NCI-H2196 (cell line): ENCODE data around the gene TNFRSF8.

Experiments used
- DNase-seq: peaks from one replicate; lab custom pipeline; 2025; ENCODE audit not compliant: unreplicated experiment; lab: John Stamatoyannopoulos, UW

TNFRSF8 gene

DNA sequence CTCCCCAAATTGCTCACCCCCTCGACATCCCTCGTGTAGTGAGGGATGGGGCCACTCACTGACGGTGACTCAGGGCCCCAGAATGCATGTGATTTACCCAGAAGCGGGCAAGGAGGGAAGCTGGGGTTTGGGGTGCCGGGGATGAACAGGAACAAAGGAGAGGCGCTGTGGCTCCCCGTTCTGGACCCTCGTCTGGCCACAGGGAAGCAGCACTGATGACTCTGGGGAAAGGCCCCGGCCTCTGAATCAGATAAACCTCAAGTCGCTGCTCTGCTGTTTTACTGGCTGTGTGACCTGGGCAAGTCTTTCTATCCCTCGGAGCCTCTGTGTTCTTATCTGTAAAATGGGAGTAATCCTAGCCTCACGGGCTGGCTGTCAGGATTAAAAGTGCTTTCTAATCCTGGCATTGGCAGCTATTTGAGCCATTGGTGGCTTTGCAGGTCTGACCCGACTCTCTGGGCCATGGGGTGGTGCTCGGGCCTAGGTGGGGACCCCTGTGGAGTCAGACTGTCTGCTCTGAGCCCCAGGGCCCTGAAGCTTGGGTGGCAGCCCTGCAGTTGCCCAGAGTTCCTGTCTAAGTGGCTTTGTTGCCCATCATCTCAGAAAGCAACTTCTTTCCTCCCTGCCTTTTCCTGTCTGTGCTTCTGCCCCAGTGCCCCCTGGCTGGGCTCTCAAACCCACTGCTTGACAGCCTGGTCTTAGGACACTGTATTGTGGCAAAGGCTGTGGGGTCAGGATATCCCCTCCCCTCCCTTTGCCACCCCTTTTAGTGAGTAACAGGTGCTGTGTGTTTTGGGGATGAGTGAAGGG is 109.1 kb downstream of the TNFRSF8 start:
- no peak for DNase-seq

DNA sequence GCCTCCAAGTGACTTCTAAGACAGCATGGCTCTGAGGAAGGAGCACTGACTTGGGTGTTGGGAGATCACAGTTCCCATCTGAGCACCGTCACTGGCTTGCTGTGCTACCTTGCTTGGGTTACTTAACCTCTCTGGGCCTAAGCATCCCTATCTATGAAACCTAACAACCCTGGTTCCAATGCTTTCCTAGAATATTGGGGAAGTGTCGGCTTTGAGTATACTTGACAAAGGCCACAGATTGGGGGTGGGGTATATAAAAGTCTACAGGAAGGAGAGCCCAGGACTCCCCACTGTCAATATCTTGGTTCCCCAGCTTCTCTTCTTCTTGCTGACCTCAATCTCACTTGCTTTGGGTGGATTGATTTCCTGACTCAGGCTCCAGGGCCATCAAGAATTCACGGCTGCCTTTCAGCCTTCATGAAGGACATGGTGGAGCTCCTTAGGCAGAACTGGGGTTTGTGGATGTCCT is 110.0 kb downstream of the TNFRSF8 start:
- no peak for DNase-seq

DNA sequence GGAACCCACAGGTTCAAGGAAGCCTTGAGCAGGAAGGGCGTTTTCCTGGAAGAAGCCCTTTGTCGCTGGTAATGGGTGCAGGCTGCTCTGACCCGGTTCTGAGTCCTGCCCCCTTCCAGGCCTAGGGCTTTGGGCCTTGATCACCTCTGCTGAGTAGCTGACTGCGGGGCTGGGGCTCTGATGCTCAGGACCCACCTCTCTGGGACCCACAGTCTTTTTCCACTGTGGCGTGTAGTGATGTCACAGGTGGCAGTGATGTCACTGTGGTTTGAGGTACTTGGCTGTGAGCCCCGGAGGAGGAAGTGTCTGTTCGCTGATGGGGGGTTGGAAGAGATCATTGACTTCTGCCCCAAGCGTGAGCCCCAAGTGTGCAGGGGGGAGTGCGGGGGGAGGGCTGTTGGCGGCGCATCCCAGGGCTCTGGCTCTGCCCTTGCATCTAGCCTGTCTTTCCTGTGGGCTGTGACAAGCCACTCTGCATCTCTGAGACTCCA is 110.6 kb downstream of the TNFRSF8 start:
- DNase-seq, result no peak

DNA sequence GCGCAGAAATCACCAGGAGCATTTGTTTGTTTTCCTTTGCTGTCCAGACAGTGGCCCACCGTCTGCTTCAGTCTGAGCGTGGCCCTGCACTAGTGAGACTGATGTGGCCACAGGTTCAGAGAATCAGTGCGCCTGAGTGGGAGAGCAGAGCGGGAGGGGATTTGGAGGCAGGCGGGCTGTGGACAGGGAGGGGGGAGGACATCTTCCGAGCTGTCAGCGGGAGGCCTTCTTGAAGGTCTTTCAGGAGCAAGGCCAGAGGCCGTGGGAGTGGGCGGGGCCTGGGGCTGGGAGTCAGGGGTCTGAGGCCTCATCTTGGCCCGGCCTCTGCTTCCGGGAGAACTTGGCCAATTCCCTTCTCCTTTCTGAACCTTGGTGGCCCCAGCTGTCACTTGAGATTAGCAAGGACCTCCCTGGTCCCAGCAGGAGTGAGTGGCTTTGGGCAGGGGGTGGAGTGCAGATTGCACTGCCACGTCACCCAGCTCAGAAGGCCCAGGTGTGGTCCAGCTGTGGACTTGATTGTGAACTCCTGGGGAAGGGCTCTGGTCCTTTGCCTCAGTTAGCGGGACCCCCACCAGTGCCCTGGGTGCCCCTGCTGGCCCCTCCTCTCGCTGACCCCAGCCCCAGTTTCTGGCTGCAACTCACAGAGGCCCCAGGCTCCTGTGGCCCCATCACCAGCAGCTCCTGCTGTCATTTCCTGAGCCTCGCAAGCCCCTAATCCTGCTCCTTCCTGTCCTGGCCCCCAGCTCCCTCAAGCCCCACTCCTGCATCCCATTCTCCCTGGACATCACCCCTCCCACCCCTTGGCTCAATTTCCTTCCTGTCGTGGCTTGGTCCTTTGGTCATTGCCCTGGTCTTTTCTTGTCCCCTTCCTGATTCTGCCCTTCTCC is 112.1 kb downstream of the TNFRSF8 start:
- no peak for DNase-seq

DNA sequence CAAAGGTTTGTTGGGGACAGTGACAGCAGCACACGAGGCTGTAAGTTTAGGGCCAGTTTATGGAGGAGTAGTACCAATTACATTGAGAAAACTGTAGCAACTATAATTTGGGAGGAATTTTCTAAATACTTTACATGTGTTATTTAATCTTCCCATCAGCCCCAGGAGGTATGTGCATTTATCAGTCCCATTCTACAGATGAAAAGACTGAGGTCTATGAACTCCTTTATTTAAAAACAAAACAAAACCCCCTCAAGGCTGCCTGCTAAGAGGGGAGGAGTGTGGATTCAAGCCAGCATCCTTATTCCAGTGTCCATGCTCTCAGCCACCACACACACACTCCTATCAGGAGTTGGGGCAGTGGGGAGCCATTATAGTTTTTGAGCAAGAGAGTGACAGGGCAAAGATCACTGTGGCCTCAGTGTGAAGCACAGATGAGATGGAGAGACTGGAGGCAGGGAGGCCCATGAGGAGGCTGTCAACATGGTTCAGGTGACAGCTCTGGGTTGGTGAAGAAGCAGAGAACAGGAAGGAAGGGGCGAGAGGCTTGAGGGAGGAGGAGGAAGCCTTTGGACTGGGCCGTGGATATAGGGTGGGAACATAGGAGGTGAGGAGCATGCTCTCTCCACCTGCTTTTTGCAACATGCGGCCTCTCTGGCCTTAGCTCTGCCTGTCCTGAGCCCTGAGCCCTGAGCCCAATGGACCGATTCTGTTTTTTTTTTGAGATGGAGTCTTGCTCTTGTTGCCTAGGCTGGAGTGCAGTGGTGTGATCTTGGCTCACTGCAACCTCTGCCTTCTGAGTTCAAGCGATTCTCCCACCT is 113.4 kb downstream of the TNFRSF8 start:
- no peak for DNase-seq

DNA sequence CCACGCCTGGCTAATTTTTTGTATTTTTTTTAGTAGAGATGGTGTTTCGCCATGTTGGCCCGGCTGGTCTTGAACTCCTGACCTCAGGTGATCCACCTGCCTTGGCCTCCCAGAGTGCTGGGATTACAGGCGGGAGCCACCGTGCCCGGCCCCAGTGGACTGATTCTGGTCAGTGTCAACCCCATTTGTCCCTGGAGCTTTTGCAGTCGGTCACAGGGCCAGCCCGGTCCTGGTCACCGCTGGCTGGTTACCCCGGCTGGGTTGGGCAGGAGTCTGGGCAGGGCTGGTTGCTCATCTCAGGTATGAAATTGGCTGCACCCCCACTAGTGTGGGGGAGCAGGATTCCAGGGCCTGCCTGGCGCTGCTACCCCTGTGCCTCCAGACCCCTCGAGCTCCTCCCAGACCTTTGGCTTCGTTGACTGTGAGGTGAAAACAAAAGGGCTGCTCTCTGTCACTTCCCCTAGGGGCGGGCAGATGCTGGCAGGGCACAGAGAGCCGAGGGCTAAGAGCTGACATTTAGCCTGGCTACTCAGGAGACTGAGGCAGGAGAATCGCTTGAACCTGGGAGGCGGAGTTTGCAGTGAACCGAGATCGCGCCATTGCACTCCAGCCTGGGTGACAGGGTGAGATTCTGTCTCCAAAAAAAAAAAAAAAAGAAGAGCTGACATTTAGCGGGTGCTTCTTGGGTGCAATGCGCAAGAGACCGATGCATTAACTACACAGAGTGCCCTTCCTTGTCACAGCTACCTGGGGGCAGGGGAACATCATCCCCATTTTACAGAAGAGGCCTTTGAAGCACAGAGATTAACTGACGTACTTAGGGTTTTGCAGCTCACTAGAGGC is 114.3 kb downstream of the TNFRSF8 start:
- no peak for DNase-seq

DNA sequence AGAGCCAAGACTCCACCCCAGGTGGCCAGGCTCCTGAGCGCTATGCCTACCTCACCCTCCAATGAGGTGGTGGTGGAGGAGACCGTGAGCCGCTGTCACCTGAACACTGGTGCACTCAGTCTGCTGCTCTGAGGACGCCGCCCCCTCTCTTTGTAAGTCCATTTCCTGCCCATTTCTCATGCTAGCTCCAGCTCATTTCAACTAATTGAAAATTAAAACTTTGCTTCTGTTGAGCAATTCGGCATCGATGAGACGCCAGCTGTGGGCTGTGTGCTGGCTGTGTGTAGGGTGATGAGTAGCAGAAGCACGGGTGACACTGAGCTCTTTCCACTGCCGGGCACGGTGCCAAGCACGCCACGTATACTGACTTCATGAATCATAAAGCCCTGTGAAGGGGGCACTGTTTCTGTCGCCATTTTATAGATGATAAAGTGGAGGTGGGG is 114.9 kb downstream of the TNFRSF8 start:
- no peak for DNase-seq

DNA sequence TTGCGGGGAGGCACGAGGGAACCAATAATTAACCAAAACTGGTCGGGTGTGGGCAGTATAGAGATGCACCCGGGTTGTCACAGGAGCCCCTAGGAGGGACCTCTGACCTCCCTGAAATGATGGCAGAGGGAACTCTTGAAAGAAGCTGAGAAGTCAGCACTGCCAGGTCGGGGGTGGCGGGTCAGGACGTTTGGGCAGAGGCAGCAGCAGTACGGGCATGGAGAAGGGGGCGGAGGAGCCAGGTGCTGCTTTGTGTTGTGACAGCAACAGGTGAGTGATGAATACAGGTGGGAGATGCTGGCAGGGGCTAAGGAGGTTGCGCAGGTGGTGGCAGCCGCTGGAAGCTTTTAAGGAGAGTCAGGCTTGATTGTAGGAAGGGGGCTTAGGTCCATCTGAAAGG is 115.4 kb downstream of the TNFRSF8 start:
- no peak for DNase-seq

DNA sequence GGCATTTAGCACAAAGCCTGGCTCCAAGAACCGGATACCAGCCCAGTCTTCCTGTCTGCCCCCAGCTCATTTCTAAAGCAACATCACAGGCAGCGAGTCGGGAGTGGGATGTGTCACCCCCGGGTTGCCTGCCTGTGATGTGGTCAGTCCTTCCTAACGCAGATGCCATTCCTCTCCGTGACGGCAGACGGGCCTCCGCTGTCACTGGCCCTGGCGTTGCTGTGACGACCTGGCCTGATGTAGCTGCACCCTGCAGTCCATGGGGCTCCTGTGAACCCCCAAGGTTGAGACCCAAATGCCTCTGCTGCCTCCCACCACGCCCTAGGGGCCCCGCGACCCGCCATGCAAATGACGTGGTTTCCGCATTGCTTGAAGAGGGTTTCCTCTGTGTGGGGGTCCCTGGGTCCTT is 116.0 kb downstream of the TNFRSF8 start:
- no peak for DNase-seq

DNA sequence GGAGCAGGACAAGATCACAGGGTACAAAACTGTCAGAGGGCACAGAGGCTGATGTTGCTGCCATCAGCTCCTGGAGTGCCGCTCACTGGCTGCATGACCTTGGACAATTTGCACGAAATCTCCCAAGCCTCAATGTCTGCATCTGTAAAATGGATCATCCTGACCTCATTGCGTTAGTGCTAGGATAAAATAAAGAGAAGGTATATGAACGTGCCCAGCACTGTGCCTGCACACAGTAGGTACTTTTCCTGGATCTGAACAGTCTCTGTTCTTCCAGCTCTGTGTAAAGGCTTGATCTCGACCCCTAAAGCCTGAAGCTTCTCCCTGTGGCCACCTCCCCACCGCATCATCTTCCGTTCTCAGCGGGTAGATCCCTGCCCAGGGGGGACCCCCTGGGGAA is 116.6 kb downstream of the TNFRSF8 start:
- no peak for DNase-seq

DNA sequence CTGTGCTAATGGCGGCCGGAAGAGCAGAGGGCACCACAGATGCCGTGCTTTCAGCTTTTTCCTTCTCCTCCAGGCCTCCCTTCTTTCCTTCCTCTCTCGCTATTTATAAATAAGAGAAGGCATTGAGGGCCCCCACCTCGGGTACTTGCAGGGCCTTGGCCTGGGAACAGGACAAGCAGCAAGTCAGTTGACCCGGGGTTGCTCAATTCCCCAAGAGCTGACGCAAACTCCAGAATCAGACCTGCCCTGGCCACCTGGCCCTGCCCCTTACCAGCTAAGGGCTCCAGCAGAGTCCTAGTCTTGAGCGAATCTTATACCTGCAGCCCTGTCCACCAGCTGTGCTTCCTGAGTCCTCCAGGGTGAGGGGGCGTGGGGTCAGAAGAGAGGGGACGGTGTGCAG is 117.2 kb downstream of the TNFRSF8 start:
- no peak for DNase-seq

DNA sequence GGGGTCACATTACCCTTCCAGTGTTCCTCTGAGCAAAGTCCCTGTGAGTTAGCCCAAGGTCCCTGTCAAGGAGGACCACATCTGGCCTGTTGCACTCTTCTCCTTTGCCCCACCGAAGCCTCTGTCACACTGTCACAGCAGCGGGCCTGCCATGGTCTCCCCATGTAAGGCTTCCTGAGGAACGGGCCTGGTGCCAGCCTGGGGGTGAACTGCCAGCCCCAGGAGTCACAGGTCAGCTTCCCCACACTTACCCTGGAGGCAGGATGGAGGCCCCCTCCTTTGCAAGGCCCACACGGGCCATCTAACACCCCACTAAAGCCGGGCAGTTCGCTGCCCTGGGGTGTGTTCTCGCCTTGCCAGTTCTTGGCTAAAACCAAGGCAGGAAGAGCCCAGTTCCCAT is 117.8 kb downstream of the TNFRSF8 start:
- no peak for DNase-seq

DNA sequence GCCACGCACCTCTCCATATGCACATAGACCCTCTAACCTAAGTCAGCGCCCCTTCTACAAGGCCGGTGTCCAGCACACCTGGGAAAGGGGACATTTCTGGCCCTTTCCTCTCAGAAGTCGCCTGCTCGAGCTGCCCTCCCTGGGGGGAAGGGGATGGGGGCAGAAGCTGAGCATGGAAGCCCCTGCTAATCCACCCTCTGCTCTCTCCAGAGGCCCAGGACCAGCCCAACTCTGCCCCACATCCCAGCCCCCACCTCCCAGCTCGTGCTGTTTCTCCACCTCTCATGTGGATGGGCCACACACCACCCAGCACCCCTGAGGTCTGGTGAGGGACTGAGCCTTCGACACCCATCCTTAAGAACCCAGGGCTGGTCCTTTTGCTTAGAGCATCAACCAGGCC is 118.5 kb downstream of the TNFRSF8 start:
- DNase-seq, result no peak

DNA sequence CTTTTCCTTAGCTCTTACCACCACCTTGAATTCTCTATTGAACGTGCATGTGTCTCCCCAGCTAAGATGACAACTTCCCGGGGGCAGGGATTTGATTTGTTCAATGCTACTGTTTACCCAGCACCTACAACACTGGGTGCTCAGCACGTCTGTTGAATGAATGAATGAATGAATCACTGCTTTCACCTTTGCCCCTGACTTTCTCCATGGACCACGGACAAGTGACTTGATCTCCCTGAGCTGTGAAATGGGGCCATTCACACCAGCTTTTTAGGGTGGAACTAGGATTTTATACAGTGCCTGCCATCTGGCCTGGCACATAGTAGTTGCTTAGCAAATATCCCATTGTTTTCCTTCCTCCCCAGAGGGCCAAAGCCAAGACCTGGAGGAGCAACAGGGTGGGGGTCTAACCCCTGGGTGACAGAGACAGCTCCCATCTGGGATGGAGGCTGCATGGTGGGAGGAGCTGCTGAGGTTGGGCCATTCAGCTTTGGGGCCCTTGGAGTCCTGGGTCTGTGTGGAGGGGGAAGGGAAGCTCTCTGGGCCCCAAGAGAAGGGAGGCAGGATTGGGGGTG is 119.4 kb downstream of the TNFRSF8 start:
- DNase-seq, result no peak

DNA sequence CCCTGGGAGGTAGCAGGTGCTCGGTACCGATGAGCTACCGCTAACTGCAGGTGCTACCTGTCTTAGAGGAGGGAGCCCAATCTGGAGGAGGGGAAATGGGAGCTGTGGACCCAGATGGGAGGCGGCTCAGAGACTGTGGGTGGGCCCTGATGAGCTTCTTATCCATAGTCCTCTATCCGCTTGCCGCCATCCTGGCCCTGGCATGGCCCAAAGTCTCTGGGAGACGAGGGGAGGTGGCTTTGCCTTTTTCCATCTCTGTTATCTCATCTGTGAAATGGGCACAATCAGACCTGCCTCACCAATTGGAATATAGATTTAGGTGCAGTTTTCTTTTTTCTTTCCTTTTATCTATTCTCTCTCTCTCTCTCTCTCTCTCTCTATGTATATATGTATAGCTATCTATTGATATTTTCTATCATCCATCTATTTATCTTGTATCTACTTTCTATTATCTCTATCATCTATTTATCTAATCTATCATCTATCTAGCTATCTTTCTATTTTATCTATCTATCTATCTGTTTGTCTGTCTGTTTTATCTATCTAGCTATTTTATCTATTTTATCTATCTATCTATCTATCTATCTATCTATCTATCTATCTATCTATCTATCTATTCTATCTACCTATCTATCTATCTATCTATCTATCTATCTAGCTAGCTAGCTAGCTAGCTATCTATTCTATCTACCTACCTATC is 120.1 kb downstream of the TNFRSF8 start:
- no peak for DNase-seq

DNA sequence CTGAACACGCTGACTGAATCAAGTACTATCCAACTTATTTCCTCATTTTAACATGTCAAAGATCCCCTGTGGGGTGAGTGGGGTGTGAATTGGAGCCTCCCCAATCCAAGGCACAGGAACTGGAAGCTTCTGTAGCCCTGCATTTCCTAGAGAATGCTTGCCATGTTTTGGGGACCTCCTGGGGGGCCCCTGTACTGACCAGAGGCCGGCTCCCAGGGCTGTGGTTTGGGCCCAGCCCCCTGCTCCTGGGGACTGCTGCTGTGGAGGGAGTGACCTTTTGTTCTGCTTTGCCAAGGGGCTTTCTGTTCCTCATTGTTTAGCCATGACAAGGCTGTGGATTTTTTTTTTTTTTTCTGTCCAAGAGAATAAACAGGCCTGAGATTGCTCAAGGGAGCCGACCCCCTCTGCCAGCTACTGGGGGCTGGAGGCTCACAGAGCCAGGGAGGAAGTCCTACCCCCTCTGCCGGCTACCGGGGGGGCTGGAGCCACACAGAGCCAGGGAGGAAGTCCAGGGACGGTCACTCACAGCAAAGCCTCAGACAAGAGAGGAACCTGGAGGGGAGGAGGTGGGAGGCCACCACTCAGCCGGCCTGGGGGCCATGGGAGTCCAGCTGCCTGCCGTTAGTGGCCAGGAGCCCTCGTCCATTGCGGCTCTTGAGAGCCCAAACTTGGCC is 121.0 kb downstream of the TNFRSF8 start:
- DNase-seq, result no peak

DNA sequence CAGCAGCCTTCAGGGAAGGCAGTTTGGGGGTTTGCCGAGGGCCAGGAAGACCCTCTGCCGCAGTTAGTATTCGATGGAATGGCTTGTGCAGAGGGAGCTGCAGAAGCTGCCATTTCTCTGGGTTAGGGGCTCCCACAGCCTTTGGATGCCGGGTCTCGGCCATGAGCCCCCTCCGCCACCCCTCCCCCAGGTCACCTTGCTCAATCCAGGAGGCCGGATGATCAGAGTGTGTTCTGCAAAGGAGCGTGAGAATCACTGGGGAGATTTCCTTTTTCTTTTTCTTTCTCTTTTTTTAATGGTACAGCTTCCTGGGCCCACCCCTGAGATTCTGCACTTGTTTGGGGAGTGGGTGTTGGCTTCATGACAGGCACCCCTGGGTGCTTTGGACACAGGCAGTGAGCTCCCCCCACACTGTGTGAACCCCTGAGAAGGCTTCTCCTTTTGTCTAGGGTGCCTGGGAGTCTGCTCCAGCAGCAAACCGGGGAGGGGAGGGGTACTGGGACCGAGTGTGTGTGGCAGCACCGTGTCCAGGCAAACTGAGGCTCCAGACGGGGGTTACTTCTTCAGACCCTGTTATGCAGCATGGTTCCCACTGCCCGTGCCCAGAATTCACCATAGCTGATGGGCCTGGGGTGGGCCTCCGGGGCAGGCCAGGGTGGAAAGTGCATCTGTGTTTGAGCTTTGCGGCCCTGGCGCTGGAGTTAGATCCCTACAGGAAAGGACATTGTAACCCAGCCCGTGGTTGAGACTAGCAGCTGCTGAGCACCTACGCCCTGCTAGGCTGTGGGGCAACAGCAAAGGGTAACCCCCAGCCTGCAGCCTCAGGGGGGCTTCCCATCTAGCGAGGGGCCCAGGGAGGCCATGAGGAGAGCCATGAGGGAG is 122.2 kb downstream of the TNFRSF8 start:
- DNase-seq, result no peak
